HFFc6 (cell line): Measurements from ENCODE around the gene TMCO4. TPM values are rescaled to one million over a fixed set of nuclear protein-coding genes. Genes with fewer than 3 reads are reported as not detected.

Experiments used
- DNase-seq: peaks from one replicate; pipeline ENCODE4 v3.0.0-alpha.2; 2018
- H3K27ac Mint-ChIP-seq: 2 replicates; pipeline ENCODE4 v1.8.0; 2020; ENCODE audit warnings: mild to moderate bottlenecking, mixed read lengths
- H3K27me3 Mint-ChIP-seq: 2 replicates; pipeline ENCODE4 v1.8.0; 2021; ENCODE audit warnings: mild to moderate bottlenecking, moderate library complexity, mixed read lengths; ENCODE audit not compliant: insufficient read depth
- H3K36me3 Mint-ChIP-seq: 2 replicates; pipeline ENCODE4 v1.8.0; 2021; ENCODE audit warnings: low read depth, mixed read lengths
- H3K4me1 Mint-ChIP-seq: 2 replicates; pipeline ENCODE4 v1.8.0; 2020; ENCODE audit warnings: low read depth, mixed read lengths
- H3K4me3 Mint-ChIP-seq: 2 replicates; pipeline ENCODE4 v1.8.0; 2020; ENCODE audit warnings: mild to moderate bottlenecking, moderate library complexity, mixed read lengths
- H3K9me3 Mint-ChIP-seq: 2 replicates; pipeline ENCODE4 v1.8.0; 2020; ENCODE audit warnings: mild to moderate bottlenecking, mixed read lengths
- total RNA-seq, 6 experiments: library from RNA; stranded (reverse); fragmentation: NEBNext Ultra II Directional; extraction: Animal tissue kit (Norgen Biotek cat#: 25700); gene quantifications; 2 replicates in 1 of 6; 3 replicates in 5 of 6; pipeline ENCODE4 v1.2.3, GENCODE V29; 2021
- TF ChIP-seq, protein P1 (sequence below): fragments of 200-600 bp; sonication (generic); IDR thresholded peaks from 2 replicates; pipeline ENCODE4 v1.5.0; 2021; ENCODE audit warnings: antibody characterized with exemption, mild to moderate bottlenecking

TMCO4 gene
- total RNA-seq, 6 experiments from 2014 or later = 17.4 to 30.6 (median 27.8) TPM

GRCh38 chr1:19684677-19685076 lies 115.0 kb downstream of the TMCO4 start:
- H3K9me3 Mint-ChIP-seq = peaks cover 4% of the 10 kb centered on the region; the same call in 1 of the 2 replicates
- H3K4me3 Mint-ChIP-seq = no peak overlapping the region
- peaks cover 13% of the 10 kb centered on the region for H3K36me3 Mint-ChIP-seq
- H3K27ac Mint-ChIP-seq = no peak overlapping the region
- DNase-seq = no peak
- H3K27me3 Mint-ChIP-seq = peaks cover 3% of the 10 kb centered on the region; the same call in 1 of the 2 replicates
- TF ChIP-seq, protein P1, sequence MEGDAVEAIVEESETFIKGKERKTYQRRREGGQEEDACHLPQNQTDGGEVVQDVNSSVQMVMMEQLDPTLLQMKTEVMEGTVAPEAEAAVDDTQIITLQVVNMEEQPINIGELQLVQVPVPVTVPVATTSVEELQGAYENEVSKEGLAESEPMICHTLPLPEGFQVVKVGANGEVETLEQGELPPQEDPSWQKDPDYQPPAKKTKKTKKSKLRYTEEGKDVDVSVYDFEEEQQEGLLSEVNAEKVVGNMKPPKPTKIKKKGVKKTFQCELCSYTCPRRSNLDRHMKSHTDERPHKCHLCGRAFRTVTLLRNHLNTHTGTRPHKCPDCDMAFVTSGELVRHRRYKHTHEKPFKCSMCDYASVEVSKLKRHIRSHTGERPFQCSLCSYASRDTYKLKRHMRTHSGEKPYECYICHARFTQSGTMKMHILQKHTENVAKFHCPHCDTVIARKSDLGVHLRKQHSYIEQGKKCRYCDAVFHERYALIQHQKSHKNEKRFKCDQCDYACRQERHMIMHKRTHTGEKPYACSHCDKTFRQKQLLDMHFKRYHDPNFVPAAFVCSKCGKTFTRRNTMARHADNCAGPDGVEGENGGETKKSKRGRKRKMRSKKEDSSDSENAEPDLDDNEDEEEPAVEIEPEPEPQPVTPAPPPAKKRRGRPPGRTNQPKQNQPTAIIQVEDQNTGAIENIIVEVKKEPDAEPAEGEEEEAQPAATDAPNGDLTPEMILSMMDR = no peak
- H3K4me1 Mint-ChIP-seq = peaks cover 10% of the 10 kb centered on the region

- Mint-ChIP-seq H3K4me3 (no peak overlapping the region), H3K9me3 (peaks cover 4% of the 10 kb centered on the region; the same call in 1 of the 2 replicates), H3K27me3 (peaks cover 3% of the 10 kb centered on the region; the same call in 1 of the 2 replicates), H3K27ac (no peak overlapping the region), H3K36me3 (peaks cover 11% of the 10 kb centered on the region), H3K4me1 (peaks cover 10% of the 10 kb centered on the region)
- TF ChIP-seq, protein P1 = no peak
- DNase-seq = no peak
These were observed 116.4 kb downstream of the TMCO4 start for GRCh38 chr1:19683351-19683750.

- Mint-ChIP-seq H3K4me1 (peaks cover 10% of the 10 kb centered on the region), H3K4me3 (no peak overlapping the region), H3K9me3 (peaks cover 4% of the 10 kb centered on the region; the same call in 1 of the 2 replicates), H3K36me3 (peaks cover 7% of the 10 kb centered on the region), H3K27me3 (peaks cover 6% of the 10 kb centered on the region), H3K27ac (no peak overlapping the region)
- no peak for DNase-seq
- TF ChIP-seq, protein P1 = no peak
These were observed 116.8 kb downstream of the TMCO4 start for GRCh38 chr1:19682901-19683300.

DNA sequence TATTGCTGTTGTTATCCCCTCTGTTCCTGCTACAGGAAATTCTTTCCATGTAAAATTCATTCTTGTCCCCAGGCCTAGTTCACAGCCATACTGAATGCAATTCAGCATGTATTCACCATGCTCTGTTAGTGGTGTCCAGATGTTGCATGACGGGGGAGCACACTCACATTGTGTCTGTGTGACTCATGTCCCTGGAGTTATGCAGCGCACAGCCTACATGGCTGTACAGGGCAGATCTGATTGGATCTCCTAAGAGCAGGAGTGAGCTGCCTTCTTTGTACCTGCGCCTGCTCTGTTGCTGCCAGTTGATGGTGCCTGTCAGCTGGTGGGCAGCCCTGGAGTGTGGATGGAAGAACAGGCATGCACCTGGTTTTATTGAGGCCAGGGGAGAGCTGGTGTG lies 117.5 kb downstream of the TMCO4 start:
- H3K9me3 Mint-ChIP-seq = peaks cover under 1% of the 10 kb centered on the region; the same call in 1 of the 2 replicates
- H3K36me3 Mint-ChIP-seq = peaks cover 3% of the 10 kb centered on the region
- H3K4me1 Mint-ChIP-seq = peaks cover 10% of the 10 kb centered on the region
- peaks cover 9% of the 10 kb centered on the region for H3K27me3 Mint-ChIP-seq
- H3K27ac Mint-ChIP-seq = no peak overlapping the region; the same call in 1 of the 2 replicates
- no peak overlapping the region for H3K4me3 Mint-ChIP-seq
- TF ChIP-seq, protein P1 = no peak
- DNase-seq = peak; percentile 86

- no peak for DNase-seq
- Mint-ChIP-seq H3K9me3 (no peaks in the 10 kb centered on the region), H3K27ac (no peak overlapping the region), H3K36me3 (no peaks in the 10 kb centered on the region), H3K4me3 (no peak overlapping the region), H3K4me1 (peaks cover 10% of the 10 kb centered on the region), H3K27me3 (peaks cover 11% of the 10 kb centered on the region)
- TF ChIP-seq, protein P1 = no peak
These were observed 119.1 kb downstream of the TMCO4 start for GRCh38 chr1:19680644-19681043.

DNA sequence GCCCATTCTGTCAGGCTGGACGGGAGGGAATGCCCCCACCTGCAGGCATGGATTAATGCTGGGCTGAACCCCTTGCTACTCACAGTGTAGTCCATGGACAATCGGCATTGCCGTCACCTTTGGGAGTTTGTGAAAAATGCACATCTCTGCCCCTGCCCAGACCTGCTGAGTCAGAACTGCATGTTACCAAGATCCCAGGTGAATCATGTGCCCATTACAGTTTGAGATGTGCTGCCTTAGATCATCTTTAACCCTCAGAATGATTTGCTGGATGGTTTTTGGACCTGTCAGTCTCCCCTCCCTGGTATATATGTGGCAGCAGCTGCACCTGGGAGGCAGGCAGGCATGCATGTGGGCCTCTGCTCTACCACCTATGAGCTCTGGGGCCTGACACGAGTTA lies 120.0 kb downstream of the TMCO4 start:
- Mint-ChIP-seq H3K36me3 (no peaks in the 10 kb centered on the region), H3K27ac (no peak overlapping the region), H3K4me1 (peaks cover 10% of the 10 kb centered on the region), H3K4me3 (no peak overlapping the region), H3K9me3 (no peaks in the 10 kb centered on the region), H3K27me3 (peaks cover 12% of the 10 kb centered on the region)
- DNase-seq = no peak
- TF ChIP-seq, protein P1 = no peak
